GM21529 (cell line): ENCODE results near the gene TMPRSS3.

Source experiments
- ATAC-seq: cut with Tn5 transposase; IDR thresholded peaks from one replicate; pipeline ENCODE4 v1.9.1; 2021; ENCODE audit not compliant: unreplicated experiment

The TMPRSS3 gene

DNA sequence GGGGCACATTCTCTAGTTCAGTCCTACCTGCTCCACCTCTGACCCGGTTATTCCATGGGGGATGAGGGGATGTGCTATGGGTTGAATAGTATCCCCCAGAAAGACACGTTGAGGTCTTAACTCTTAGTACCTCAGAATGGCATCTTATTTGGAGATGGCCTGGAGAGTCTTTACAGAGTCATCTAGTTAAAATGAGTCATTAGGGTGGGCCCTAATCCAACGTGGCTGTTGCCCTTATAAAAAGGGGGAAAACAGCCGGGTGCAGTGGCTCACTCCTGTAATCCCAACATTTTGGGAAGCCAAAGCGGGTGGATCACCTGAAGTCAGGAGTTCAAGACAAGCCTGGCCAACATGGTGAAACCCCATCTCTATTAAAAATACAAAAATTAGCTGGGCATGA lies 5.7 kb downstream of the TMPRSS3 start:
- ATAC-seq, result no peak

- ATAC-seq, result no peak
Observed at GRCh38 chr21:42389449-42389835, 6.4 kb downstream of the TMPRSS3 start.

GRCh38 chr21:42388740-42389448 lies 7.0 kb downstream of the TMPRSS3 start:
- ATAC-seq, result no peak

DNA sequence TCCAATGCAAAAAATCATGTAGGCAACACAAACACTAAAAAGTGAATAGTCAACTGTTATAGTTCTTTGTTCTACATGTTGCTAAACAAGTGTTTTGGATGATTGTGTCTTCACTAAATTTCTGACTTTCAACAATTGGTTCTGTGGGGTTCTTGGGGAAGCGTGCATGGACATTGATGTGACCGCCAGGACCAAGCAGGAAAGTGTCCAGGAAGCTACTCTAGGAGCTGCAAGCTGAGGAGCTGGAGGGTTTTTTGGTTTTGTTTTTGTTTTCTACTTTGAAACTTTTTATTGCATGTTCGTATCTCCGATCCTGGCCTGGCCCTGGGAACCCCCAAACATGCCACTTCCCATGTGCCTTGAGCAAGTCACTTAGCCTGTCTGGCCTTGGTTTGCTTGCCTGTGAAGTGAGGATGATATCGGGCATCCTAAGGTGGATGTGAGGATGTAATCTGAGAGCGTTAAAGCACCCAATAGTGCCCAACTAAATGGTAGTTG lies 8.0 kb downstream of the TMPRSS3 start:
- no peak for ATAC-seq

DNA sequence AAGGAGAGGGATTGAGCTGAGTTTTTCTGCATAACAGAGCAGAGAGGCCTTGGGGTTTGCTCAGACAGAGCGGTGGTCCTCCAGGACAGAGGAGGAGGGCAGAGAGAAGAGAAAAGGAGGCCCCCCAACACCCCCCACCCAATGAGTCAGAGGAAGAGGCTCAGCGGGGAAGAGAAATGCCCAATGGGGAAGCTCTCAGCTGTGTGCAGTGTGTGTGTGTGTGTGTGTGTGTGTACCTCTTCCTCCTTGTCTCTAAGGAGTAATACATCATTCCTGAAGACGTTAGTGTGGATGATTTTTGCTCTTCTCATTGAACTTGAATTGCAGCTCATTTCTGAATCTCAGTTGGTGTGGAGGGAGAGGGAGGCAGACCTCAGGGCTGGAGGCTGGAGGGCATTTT lies 8.7 kb downstream of the TMPRSS3 start:
- no peak for ATAC-seq

GRCh38 chr21:42386034-42386591 lies 9.7 kb downstream of the TMPRSS3 start:
- no peak for ATAC-seq

- no peak for ATAC-seq
Observed at GRCh38 chr21:42385619-42386018, 10.2 kb downstream of the TMPRSS3 start.

GRCh38 chr21:42384989-42385388 lies 10.9 kb downstream of the TMPRSS3 start:
- no peak for ATAC-seq

- no peak for ATAC-seq
Observed at GRCh38 chr21:42384156-42384945, 11.5 kb downstream of the TMPRSS3 start.

DNA sequence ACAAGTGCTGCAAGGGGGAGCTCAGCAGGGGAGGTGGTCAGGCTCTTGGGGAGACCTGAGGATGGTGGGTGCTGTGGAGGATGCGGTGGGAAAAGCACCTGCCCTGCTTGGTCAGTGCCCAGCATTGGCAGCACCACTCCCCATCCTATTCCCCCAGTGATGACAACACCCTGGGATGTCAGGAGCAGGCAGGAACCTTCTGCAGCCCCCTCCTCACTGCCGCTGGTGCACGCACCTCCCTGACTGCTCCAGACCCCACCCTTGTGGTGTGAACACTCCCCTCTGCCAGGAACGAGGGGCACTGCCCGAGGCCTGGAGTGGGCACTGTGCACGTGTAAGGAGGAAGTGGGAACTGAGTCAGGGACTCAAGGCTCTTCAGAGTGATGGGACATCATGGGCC lies 12.5 kb downstream of the TMPRSS3 start:
- ATAC-seq, result no peak

GRCh38 chr21:42382915-42383314 lies 12.9 kb downstream of the TMPRSS3 start:
- ATAC-seq, result no peak

DNA sequence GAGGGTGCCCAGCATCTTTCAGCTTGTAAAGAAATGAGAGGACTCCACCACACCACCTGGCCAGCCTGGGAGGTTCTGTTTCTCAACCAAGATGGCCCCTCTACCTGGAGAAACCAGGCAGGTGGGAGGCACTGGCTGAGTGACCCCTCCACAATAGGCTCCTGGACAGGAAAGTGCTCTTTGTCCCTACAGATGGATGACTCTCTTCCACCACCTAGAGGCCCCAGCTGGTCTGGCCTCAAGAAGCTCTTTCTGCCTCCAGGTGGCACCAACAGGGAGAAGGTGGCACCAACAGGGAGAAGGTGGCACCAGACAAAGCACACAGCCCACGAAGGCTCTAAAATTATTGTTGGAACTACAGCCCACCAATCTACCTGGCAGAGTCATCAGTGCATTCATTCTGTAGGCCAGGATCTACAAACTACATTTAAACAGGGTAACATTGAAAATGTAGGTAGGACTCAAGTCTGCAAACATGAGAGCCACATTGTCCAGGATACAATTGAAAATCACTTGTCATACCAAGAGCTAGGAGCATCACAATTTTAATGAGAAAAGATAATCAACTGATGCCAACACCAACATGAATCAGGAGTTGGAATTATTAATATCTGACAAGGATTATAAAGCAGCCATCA lies 14.4 kb downstream of the TMPRSS3 start:
- no peak for ATAC-seq

- ATAC-seq, result no peak
Observed at GRCh38 chr21:42379426-42380215, 16.2 kb downstream of the TMPRSS3 start.

DNA sequence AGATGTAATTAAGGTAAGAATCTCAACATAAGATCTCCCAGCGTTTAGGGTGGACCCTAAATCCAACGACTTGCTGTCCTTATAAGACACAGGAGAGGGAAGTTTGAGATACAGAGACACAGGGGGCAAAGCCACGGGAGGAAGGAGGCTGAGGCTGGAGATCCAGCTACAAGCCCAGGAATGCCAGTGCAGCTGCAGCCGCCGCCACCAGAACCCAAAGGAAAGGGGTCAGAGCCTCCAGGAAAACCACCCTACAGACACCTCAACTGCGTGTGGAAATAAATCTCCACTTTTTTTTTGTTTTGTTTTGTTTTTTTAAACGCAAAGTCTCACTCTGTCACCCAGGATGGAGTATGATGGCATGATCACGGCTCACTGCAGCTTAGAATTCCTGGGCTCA lies 17.4 kb downstream of the TMPRSS3 start:
- no peak for ATAC-seq

DNA sequence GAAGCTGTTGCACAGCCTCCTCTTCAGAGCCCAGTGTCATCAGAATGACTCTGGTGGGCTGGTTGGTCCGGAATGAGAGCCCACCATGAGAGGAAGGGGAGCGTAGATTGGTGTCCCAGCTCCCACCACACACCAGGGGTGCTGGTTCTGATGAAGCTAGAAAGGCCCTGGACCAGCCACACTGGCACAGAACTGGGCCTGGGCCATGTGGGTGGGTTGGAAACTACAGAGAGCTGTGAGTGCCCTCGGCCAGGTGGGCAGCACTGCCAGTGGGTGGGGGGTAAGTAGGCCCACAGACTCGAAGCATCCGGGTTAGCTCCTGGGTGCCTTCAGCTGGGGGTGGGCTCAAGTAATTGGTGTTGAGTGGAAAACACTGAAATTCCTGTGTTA lies 17.9 kb downstream of the TMPRSS3 start:
- ATAC-seq, result no peak

GRCh38 chr21:42377211-42377950 lies 18.5 kb downstream of the TMPRSS3 start:
- no peak for ATAC-seq

- ATAC-seq, result no peak
Observed at GRCh38 chr21:42376338-42376982, 19.4 kb downstream of the TMPRSS3 start.

GRCh38 chr21:42375966-42376337 lies 19.9 kb downstream of the TMPRSS3 start:
- no peak for ATAC-seq

DNA sequence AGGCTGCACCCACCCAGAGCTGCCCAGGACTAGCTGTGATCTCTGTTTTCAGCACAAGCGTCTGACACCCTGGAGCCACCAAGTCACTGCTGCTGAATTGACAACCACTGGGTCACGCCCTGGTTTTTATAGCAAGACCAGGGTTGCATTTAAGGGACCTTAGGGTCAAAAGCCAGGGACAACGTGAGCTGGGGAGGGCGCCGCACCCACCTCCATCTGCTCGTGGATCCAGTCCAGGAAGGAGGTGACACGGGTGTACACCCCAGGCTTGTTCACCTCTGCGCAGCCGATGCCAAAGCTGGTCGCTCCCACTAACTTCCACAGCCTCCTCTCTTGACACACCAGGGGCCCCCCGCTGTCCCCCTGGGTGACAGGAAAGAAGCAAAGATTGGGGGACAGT lies 20.3 kb downstream of the TMPRSS3 start:
- ATAC-seq, result no peak
